Prostate gland (tissue), 2 donors: ENCODE data around the gene GNAS-AS1. TPM values are rescaled to one million over a fixed set of nuclear protein-coding genes. Genes with fewer than 3 reads are reported as not detected.

Experiments used
- DNase-seq: peaks from one replicate; pipeline ENCODE4 v3.0.0-alpha.2; 2019; ENCODE audit warnings: low spot score
- H3K27ac ChIP-seq, 2 donors: fragments of 200-600 bp; sonication (generic); 2 replicates each; pipeline ENCODE4 v1.5.1; 2017 to 2019
- H3K27me3 ChIP-seq: fragments of 200-600 bp; sonication (generic); replicated peaks from 2 replicates; pipeline ENCODE4 v1.5.1; 2019; ENCODE audit not compliant: insufficient read depth
- H3K36me3 ChIP-seq, 2 donors: fragments of 200-600 bp; sonication (generic); 1 replicate in 1 of 2; 2 replicates in 1 of 2; pipeline versions ENCODE4 v1.5.1 to v1.8.1; 2017 to 2019
- H3K4me1 ChIP-seq: fragments of 200-600 bp; sonication (generic); replicated peaks from 2 replicates; pipeline ENCODE4 v1.5.1; 2019
- H3K4me3 ChIP-seq, 2 donors: fragments of 200-600 bp; sonication (generic); 2 replicates each; pipeline ENCODE4 v1.5.1; 2017 to 2019
- H3K9me3 ChIP-seq: fragments of 200-600 bp; sonication (generic); 2 replicates; pipeline ENCODE4 v1.5.1; 2017
- CTCF ChIP-seq, 4 experiments: fragments of 200-600 bp in 2 of 4; fragments of 450-650 bp in 2 of 4; sonication (generic) in 2 of 4; IDR thresholded peaks; 1 replicate in 3 of 4; 2 replicates in 1 of 4; pipeline ENCODE4 v1.5.1; 2016 to 2019; ENCODE audit warnings: antibody characterized with exemption in 4 of 4, mild to moderate bottlenecking in 2 of 4, moderate library complexity in 2 of 4
- POLR2A ChIP-seq: fragments of 450-650 bp; IDR thresholded peaks from one replicate; pipeline ENCODE4 v1.6.1; 2016; ENCODE audit warnings: antibody characterized with exemption, mild to moderate bottlenecking
- POLR2AphosphoS5 ChIP-seq: sonication (generic); formaldehyde crosslinking; IDR thresholded peaks from one replicate; pipeline ENCODE4 v1.6.1; 2017; ENCODE audit warnings: antibody characterized with exemption
- WGBS: methylation state at CpG from one replicate; pipeline ENCODE4 v1.1.5; 2018; 5-methylcytosine and 5-hydroxymethylcytosine counted together
- intact Hi-C: fragments of 100-400 bp; cut with DNase I; formaldehyde crosslinking; loops from one replicate; pipeline ENCODE4 v1.14.2; 2022
- total RNA-seq, 2 donors: library from RNA; depleted of rRNA; stranded (reverse); fragments of >200 nt; gene quantifications; one replicate each; pipeline ENCODE4 v1.1.0, GENCODE V29; 2016

The GNAS-AS1 gene
- total RNA-seq, 2 donors from 2014 or later: 0.50 to 1.8 TPM

GRCh38 chr20:58875541-58876134, 24.9 kb upstream of the GNAS-AS1 start:
- TF ChIP-seq POLR2A: no peak
- TF ChIP-seq POLR2AphosphoS5: no peak
- no peak for TF ChIP-seq CTCF (IDR thresholded peaks at IDR 0.05)
- H3K27me3 ChIP-seq: no peaks in the 10 kb centered on the region
- no peaks in the 10 kb centered on the region for H3K9me3 ChIP-seq
- intact Hi-C loops: no loop called here
- no peak overlapping the region for H3K27ac ChIP-seq
- 90% methylated on average over 12 of the region's 12 CpGs for WGBS
- DNase-seq: no peak
- H3K4me3 ChIP-seq: no peak overlapping the region
- no peaks in the 10 kb centered on the region for H3K36me3 ChIP-seq
- no peaks in the 10 kb centered on the region for H3K4me1 ChIP-seq

- Histone ChIP-seq H3K36me3 (no peaks in the 10 kb centered on the region), H3K27ac (no peak overlapping the region), H3K27me3 (no peaks in the 10 kb centered on the region), H3K4me1 (no peaks in the 10 kb centered on the region), H3K4me3 (no peak overlapping the region), H3K9me3 (no peaks in the 10 kb centered on the region)
- no peak for DNase-seq
- intact Hi-C loops: no loop called here
- no peak for TF ChIP-seq POLR2AphosphoS5
- TF ChIP-seq POLR2A: no peak
- TF ChIP-seq CTCF (IDR thresholded peaks at IDR 0.05): no peak
- 95% methylated on average over 3 of the region's 3 CpGs for WGBS
These were observed 24.4 kb upstream of the GNAS-AS1 start for GRCh38 chr20:58875111-58875510.

GRCh38 chr20:58874469-58874868, 23.8 kb upstream of the GNAS-AS1 start:
- Histone ChIP-seq H3K27ac (no peak overlapping the region), H3K27me3 (no peaks in the 10 kb centered on the region), H3K36me3 (no peaks in the 10 kb centered on the region), H3K4me3 (no peak overlapping the region), H3K9me3 (no peaks in the 10 kb centered on the region), H3K4me1 (no peaks in the 10 kb centered on the region)
- no peak for DNase-seq
- WGBS: 100% methylated on average over 1 of the region's 1 CpG
- intact Hi-C loops: no loop called here
- TF ChIP-seq CTCF (IDR thresholded peaks at IDR 0.05) (no peak), POLR2A (no peak), POLR2AphosphoS5 (no peak)

GRCh38 chr20:58871533-58872102, 20.9 kb upstream of the GNAS-AS1 start:
- TF ChIP-seq CTCF (IDR thresholded peaks at IDR 0.05) (no peak), POLR2AphosphoS5 (no peak), POLR2A (no peak)
- H3K4me3 ChIP-seq: no peak overlapping the region
- no peaks in the 10 kb centered on the region for H3K27me3 ChIP-seq
- no peak for DNase-seq
- no peak overlapping the region for H3K27ac ChIP-seq
- 78% methylated on average over 8 of the region's 8 CpGs for whole genome bisulfite sequencing
- no peaks in the 10 kb centered on the region for H3K36me3 ChIP-seq
- no peaks in the 10 kb centered on the region for H3K9me3 ChIP-seq
- H3K4me1 ChIP-seq: no peaks in the 10 kb centered on the region
- intact Hi-C loops: loop anchor here (2.0 kb wide), 1 partner anchor 585 kb away; no protein-coding TSS in a partner anchor
